HG02623 (cell line): ENCODE results near the gene FRMPD2.

Source experiments
- ATAC-seq: cut with Tn5 transposase; IDR thresholded peaks from one replicate; pipeline ENCODE4 v1.9.1; 2021; ENCODE audit warnings: moderate library complexity; ENCODE audit not compliant: unreplicated experiment

FRMPD2 gene, protein sequence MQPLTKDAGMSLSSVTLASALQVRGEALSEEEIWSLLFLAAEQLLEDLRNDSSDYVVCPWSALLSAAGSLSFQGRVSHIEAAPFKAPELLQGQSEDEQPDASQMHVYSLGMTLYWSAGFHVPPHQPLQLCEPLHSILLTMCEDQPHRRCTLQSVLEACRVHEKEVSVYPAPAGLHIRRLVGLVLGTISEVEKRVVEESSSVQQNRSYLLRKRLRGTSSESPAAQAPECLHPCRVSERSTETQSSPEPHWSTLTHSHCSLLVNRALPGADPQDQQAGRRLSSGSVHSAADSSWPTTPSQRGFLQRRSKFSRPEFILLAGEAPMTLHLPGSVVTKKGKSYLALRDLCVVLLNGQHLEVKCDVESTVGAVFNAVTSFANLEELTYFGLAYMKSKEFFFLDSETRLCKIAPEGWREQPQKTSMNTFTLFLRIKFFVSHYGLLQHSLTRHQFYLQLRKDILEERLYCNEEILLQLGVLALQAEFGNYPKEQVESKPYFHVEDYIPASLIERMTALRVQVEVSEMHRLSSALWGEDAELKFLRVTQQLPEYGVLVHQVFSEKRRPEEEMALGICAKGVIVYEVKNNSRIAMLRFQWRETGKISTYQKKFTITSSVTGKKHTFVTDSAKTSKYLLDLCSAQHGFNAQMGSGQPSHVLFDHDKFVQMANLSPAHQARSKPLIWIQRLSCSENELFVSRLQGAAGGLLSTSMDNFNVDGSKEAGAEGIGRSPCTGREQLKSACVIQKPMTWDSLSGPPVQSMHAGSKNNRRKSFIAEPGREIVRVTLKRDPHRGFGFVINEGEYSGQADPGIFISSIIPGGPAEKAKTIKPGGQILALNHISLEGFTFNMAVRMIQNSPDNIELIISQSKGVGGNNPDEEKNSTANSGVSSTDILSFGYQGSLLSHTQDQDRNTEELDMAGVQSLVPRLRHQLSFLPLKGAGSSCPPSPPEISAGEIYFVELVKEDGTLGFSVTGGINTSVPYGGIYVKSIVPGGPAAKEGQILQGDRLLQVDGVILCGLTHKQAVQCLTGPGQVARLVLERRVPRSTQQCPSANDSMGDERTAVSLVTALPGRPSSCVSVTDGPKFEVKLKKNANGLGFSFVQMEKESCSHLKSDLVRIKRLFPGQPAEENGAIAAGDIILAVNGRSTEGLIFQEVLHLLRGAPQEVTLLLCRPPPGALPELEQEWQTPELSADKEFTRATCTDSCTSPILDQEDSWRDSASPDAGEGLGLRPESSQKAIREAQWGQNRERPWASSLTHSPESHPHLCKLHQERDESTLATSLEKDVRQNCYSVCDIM (N-terminal part only)

DNA sequence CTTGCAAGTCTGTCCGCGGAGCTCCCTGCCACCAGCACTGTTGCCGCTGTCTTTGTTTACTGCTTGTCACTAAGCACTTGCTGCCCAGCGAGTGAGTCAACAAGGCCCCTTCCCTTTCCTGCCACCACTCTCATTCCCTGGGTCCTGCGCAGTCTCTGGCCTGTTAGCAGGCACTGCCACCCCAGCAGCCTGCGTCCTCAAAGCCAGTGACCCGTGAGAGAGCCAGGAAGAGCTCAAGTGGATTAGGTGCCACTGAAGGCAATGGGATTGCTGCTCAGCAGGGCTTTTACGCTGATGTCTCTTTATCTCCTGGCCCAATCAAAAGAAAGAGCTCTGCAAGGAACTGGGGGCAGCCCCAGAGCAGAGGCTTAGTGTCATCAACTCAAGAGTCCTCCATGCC lies at the start of gene FRMPD2:
Gene FRMPD2, minus strand, starts transcription at position 61 of the 400 bp plus-strand sequence. CDS start 129 bp downstream, outside the sequence.
- ATAC-seq: no peak

GRCh38 chr10:48322017-48322416 lies 47.5 kb upstream of the FRMPD2 start:
- ATAC-seq: no peak

DNA sequence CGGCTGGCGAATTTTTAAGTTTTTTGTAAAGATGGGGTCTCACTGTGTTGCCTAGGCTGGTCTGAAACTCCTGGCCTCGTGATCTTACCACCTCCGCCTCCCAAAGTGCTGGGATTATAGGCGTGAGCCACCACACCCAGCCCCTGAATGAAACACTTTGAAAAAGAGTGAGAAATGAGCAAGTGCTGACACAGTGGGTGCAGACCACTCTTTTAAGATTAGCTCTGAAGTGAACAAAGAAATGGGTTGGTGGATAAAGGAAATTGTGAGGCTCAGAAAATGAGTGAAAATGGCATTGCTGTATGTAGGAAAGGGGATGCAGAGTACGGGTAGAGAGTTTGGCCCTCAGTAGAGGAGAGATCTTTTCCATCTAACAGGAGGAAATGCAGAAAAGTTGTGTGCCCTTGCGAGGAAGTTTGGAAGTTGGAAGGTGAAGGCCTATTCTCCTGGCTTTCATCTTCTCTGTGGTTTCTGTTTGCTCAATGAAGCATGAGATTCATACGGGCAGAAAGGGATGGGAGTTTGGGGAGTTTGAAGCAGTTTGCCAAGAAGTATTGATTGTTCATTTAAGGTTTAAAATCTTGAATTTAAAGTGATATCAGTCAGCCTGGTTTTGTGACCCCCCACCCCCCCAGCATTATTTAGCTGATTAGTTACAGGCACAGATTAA lies 43.0 kb upstream of the FRMPD2 start:
- no peak for ATAC-seq

- no peak for ATAC-seq
These were observed 41.7 kb upstream of the FRMPD2 start for GRCh38 chr10:48316236-48316635.

- ATAC-seq: no peak
These were observed 39.6 kb upstream of the FRMPD2 start for GRCh38 chr10:48314107-48314506.

- no peak for ATAC-seq
These were observed 35.3 kb upstream of the FRMPD2 start for GRCh38 chr10:48309711-48310226.

DNA sequence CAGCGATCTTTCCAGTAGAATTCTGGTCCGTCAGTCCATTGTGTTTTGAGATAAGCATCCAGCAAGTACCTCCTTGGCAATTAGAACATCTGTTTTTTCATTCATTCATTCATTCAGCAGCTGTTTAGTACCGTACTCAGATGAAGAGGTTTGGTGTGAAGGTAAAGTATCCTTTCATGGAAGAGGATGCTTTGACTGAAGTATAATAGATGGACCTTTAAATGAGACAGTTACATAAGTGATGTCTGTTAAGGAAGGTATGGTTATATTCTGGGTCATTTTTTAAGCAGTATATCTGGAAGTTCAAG lies 33.2 kb upstream of the FRMPD2 start:
- no peak for ATAC-seq

GRCh38 chr10:48306870-48307710 lies 32.6 kb upstream of the FRMPD2 start:
- peak; percentile 28 for ATAC-seq

- ATAC-seq: peak; percentile 83
These were observed 31.9 kb upstream of the FRMPD2 start, which contains the start of gene MAPK8 for GRCh38 chr10:48306265-48306869. TSS of gene MAPK8 (plus strand) at chr10:48306677. CDS start at chr10:48401661, 94,984 bp downstream.

GRCh38 chr10:48305905-48306264 lies 31.4 kb upstream of the FRMPD2 start:
- no peak for ATAC-seq

DNA sequence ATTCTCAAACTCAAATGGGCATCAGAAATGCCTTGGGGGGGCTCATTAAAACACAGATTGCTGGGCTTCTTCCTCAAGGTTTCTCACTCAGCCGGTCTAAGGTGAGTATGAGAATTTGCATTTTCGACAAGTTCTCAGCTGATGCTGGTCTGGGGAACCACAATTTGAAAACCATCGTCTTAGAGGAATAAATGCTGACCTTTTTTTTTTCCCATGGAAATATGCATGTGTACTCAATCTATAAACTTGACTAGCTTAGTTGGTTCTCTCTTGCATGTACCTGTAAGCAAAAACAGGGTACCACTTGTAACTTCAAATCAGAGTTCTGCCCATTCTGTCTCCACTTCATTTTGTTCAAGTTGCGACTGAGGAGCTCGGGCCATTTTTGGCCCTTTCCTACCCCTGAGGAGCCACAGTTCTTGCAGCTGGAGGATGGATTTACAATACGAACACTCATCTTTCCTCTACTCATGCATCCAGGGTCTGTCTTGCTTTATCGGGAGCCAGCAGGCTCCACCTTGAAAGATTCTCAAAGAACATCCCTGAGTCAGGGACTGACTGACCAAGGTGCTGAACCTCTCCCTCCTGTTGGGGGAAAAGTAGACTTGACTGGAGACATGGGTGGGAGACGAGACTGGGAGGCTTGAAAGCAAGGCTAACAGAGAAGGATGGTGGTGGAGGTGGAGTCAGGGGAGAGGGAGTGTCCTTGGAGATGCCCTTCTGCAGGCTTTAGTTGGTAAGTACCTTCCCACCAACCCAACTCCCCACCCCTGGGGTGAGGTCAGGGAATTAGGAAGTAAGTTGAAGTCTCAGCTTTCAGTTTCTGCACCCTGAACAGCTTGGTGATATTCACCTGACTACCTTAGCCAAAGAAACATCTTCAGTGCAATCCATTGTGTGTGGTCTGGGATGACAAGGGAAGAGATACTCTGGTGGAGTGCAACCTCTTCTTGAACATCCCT lies 28.3 kb upstream of the FRMPD2 start:
- no peak for ATAC-seq

GRCh38 chr10:48300556-48300955 lies 26.1 kb upstream of the FRMPD2 start:
- no peak for ATAC-seq

DNA sequence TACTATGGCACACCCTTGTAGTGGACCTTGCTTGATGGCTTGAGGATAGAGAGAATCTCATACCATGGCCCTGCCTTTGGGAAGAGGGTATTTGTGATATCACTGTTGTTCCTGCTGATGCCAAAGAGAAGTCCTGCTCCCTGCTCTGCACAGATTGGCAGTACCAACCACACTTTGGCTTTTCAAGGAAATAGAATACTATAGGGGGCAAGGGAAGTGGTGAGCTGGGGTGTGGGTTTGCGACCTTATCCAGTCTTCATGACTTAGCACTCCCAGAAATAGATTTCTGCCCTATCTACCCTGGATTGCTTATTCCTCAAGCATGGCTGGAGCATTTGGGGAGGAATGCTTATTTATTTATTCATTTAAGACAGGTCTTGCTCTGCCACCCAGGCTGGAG lies 25.2 kb upstream of the FRMPD2 start:
- ATAC-seq: no peak

GRCh38 chr10:48299066-48299465 lies 24.6 kb upstream of the FRMPD2 start:
- no peak for ATAC-seq

GRCh38 chr10:48296576-48297098 lies 22.1 kb upstream of the FRMPD2 start:
- ATAC-seq: no peak

DNA sequence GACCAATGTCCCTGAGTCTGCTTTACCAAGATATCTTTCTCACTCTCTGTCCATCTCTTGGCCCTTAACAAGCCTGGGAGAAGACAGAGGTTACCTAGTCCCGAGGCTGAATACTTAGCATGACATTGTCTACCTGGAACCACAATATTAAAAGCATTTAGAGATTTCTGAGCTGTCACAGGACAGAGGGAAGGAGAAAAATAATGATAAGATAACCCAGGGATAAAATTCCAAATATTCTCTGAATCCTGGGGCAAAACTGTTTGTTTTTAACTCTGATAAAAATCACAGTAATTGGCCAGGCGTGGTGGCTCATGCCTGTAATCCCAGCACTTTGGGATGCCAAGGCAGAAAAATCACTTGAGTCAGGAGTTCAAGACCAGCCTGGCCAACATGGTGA lies 19.9 kb upstream of the FRMPD2 start:
- ATAC-seq: no peak

DNA sequence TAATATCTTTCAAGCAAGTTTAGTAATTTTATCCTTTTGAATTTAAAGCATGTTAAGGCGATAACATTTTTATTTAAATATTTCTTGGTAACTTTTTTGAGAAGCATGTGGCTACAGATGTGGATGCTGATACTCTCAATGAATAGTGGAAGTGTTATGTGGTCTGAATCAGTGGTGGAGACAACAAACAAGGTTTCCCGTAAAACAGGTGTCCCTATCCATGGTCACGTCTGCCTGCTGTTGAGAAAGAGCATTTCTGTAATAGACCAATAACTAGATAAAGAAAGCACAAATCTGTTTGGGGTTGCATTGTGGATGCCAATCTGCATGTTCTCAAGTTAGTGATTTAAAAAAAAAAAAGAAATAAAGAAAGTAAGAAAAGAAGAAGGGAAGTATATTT lies 18.1 kb upstream of the FRMPD2 start:
- ATAC-seq: no peak

DNA sequence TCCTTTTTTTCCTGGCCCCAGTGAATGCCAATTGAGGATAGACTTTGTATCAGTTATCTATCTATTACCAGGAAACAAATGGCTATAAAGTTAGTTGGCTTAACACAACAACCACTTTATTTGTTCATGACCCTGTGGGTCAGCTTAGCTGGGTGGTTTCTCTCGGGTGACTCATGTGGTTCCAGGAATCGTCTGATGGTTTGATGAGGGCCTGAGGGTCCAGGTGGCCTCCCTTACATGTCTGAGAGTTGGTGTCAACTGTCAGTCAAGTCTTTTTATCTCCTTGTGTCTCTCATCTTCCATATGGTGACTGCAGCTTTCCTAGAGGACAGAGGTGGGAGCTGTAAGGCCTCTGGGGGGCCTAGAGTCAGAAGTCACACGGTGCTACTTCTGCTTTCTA lies 16.7 kb upstream of the FRMPD2 start:
- no peak for ATAC-seq
